Posterior vena cava (tissue), 2 donors: ENCODE results near the gene TRAPPC14. TPM values are rescaled to one million over a fixed set of nuclear protein-coding genes. Genes with fewer than 3 reads are reported as not detected.
"Not testable (repeated sequence)": the region's sequence is repeated elsewhere in the genome, so short reads cannot be mapped to it uniquely, and the experiment has no call there.

ENCODE experiments used
- DNase-seq: peaks from one replicate; pipeline ENCODE4 v3.0.0-alpha.2; 2020; ENCODE audit warnings: low spot score
- intact Hi-C, 2 donors: fragments of 100-400 bp; cut with DNase I; formaldehyde crosslinking; loops; one replicate each; pipeline versions ENCODE4 v1.14.1 to v1.14.2; 2022 to 2023
- total RNA-seq, 2 donors: library from RNA; stranded (reverse); fragmentation: NEBNext Ultra II Directional; extraction: Animal tissue kit (Norgen Biotek cat#: 25700); gene quantifications; one replicate each; pipeline ENCODE4 v1.2.1, GENCODE V29; 2021
- donor health status: DM: yes; HTN: yes; CAD: no.
- donor health status: DM: yes; HTN: yes; CAD: no.

TRAPPC14 gene
- total RNA-seq, 2 donors from 2014 or later = 11.2 to 13.3 TPM

DNA sequence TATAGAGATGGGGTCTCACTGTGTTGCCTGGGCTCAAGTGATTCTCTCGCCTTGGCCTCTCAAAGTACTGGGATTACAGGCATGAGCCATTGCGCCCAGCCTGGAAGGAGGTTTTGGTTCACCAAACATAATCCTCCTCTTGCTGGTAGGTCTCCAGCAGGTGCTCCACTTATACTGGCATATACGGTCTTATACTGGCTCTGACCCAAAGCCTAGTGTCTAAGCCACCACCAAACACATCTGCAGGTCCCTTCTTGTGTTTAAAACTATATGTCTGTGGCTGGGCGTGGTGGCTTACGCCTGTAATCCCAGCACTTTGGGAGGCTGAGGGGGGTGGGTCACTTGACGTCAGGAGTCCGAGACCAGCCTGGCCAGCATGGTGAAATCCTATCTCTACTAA is 26.4 kb downstream of the TRAPPC14 start:
- intact Hi-C loops = loop anchor here in 1 of 2 donors (5.0 kb wide), 1 partner anchor 90 kb away; no protein-coding TSS in a partner anchor
- no peak for DNase-seq

DNA sequence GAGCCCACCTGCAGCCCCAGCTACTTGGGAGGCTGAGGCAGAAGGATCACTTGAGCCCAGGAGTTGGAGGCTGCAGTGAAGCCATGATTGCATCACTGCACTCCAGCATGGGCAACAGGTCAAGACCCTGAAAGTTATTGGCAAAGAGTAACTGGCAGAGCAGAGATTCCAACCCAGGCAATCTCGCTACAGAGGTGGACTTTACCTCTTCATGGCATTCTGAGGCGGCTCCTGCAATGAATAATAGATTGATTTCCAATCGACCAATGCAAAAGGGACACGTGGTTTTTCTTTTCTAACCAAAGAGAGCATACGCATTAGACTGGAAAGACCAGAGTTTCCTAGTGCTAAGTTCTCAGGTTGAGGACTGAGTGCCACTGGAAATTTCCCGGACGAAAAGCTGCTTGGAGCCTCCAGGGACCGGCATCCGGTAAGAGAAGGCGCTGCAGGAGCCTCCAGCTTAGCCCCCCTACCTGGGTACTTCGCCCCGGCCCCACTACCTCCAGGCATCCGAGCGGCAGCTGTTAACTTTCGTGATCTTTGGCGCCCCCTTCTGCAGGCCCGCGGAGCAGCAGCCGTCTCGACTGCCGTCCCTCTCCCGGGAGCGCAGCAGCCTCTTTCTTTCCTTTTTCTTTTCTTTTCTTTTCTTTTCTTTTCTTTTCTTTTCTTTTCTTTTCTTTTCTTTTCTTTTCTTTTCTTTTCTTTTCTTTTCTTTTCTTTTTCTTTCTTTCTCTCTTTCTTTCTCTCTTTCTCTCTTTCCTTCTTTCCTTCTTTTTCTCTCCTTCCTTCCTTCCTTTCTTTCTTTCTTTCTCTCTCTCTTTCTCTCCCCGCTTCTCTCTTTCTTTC is 27.7 kb downstream of the TRAPPC14 start:
- DNase-seq = peak; percentile 95
- intact Hi-C loops = loop anchor here in 1 of 2 donors (5.0 kb wide), 1 partner anchor 91 kb away; no protein-coding TSS in a partner anchor

DNA sequence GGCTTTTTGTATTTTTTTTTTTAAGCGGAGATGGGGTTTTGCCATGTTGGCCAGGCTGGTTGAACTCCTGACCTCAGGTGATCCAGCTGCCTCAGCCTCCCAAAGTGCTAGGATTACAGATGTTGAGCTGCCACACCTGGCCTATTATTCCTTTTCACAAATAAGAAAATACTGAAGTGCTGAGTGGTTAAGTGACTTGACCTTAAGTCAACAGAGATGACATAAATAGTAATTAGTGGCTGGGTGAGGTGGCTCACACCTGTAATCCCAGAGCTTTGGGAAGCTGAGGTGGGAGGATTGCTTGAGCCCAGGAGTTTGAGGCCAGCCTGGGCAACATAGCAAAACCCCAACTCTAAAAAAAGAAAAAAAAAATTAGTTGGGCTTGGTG is 28.3 kb downstream of the TRAPPC14 start:
- intact Hi-C loops = loop anchor here in 1 of 2 donors (5.0 kb wide), 1 partner anchor 92 kb away; no protein-coding TSS in a partner anchor
- DNase-seq = not testable (repeated sequence)

DNA sequence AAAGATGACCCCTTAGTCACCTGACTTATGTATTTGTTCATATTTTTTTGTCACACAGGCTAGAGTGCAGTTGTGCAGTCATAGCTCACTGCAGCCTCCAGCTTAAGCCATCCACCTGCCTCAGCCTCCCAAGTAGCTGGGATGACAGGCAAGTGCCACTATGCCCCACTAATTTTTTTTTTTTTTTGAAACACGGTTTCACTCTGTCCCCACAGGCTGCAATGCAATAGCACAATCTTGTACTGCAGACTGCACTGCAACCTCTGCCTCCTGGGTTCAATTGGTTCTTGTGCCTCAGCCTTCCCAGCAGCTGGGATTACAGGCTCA is 29.9 kb downstream of the TRAPPC14 start:
- intact Hi-C loops = no loop called here
- no peak for DNase-seq

DNA sequence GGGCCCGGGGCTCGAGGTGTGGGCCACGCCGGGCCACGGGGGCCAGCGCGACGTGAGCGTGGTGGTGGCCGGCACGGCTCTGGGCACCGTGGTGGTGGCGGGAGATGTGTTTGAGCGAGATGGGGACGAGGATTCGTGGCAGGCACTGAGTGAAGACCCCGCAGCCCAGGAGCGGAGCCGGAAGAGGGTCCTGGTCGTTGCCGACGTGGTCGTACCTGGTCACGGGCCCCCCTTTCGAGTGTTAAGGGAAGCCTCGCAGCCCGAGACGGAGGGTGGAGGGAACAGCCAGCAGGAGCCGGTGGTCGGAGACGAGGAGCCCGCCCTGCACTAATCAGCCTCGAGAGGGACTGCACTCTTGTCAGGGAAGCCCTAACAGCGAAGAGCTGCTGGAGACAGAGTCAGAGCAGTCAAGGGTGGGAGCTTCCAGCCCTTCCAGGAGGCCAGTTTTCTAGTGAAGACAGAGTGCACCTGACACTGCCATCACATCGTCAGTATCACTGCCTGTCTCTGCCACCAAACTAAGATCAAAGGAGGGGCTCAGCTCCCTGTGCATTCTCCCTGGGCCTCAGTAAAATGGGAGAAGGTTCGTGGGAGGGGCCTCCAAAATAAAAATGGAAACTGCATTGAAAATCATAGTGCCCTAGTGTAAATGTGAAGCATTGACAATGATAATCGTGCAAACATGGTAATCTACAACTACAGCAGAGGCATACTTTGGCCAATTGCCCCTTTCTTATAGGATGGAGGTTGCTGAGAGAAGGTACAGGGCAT is 30.5 kb downstream of the TRAPPC14 start:
- intact Hi-C loops = no loop called here
- DNase-seq = peak; percentile 83

DNA sequence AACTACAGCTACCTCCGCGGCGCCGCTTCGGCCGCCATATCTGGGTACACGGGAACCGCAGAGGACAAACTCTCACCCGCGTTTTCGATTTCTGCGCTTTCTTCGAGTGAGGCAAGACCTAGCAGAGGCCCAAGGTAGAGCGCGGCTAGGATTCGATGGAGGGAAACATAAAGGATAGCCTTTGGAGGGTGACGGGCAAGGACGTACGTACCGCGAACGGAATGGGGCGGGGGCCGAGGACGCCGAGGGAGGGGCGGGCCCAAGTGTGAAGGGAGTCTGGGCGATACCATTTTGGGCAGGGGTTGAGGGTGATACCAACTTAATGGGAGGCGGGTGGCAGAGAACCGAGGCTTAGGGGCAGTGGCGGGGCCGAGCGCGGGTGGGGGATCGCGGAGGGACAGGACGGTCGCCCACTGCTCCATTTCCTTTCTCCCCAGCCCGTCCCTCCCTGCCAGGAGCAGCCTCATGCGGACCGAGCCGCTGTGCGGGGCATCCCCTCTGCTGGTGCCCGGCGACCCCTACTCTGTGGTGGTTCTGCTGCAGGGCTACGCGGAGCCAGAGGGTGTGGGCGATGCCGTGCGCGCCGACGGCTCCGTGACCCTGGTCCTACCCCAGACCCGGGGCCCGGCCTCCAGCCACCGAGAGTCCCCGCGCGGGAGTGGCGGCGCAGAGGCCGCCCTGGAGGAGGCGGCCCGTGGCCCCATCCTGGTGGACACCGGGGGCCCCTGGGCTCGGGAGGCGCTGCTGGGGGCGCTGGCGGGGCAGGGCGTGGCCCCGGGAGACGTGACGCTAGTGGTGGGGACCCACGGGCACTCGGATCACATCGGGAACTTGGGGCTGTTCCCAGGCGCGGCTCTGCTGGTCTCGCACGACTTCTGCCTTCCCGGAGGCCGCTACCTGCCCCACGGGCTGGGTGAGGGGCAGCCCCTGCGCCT is 31.3 kb downstream of the TRAPPC14 start, which contains the start of gene MBLAC1:
TSS of gene MBLAC1 (plus strand) at position 37 of the 935 bp plus-strand sequence. CDS start at position 466, 429 bp downstream.
- peak; percentile 95 for DNase-seq
- intact Hi-C loops = no loop called here

DNA sequence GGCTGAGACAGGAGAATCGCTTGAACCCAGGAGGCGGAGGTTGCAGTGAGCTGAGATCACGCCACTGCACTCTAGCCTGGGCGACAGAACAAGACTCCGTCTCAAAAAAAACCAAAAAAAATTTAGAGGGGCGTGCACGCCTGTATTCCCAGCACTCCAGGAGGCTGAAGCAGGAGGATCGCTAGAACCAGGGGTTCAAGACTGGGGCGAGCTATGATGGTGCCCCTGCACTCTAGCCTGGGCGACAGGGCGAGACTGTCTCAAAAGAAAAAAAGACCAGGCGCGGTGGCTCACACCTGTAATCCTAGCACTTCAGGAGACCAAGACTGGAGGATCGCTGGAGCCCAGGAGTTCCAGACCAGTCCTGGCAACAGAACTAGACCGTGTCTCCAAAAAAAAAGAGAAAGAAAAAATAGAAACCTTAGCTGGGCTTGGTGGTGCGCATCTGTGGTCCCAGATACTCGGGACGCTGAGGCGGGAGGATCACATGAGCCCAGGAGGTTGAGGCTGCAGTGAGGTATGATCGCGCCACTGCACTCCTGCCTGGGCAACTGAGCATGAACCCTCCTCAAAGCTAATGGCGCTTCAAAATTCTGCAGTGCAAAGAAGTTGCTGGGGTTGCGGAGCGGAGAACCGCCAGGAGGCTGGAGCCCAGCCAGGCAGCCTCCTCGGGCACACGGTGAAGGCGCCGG is 32.1 kb downstream of the TRAPPC14 start:
- intact Hi-C loops = no loop called here

DNA sequence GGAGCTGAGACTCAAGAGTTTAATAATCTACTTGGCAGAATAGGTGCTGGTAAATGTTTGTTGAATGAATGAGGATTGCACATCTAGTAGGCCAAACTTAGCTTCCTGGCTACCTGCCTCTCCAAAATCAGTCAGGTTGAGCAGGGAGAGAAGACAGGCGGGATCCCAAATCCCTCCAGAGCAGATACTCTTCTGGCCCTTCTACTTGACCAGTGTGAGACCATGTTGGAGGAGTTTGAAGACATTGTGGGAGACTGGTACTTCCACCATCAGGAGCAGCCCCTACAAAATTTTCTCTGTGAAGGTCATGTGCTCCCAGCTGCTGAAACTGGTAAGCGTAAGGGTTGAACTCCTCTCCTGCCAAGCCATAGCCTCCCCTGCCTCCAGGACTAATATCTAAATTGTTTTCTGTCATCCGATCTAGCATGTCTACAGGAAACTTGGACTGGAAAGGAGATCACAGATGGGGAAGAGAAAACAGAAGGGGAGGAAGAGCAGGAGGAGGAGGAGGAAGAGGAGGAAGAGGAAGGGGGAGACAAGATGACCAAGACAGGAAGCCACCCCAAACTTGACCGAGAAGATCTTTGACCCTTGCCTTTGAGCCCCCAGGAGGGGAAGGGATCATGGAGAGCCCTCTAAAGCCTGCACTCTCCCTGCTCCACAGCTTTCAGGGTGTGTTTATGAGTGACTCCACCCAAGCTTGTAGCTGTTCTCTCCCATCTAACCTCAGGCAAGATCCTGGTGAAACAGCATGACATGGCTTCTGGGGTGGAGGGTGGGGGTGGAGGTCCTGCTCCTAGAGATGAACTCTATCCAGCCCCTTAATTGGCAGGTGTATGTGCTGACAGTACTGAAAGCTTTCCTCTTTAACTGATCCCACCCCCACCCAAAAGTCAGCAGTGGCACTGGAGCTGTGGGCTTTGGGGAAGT is 34.0 kb downstream of the TRAPPC14 start:
- intact Hi-C loops = loop anchor here in 1 of 2 donors (5.0 kb wide), 1 partner anchor 1563 kb away; no protein-coding TSS in a partner anchor
- DNase-seq = no peak

More for the DNA sequence above, 32.1 kb downstream of the TRAPPC14 start:
- no peak for DNase-seq

DNA sequence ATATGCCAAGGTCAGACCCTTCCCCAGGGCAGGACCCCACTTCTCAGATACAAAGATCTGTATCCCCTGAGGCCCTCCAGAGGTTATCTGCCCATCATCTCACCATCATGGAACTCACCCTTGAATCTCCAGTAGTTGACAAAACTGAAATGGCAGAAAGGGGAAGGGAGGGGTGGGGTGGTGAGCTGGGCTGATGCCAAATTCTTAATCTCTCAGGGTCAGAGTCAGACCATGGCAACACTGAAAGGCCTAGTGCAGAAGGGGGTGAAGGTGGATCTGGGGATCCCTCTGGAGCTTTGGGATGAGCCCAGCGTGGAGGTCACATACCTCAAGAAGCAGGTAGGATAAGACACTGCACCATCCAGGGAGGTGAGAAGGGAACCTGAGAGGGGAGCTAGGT is 36.0 kb downstream of the TRAPPC14 start:
- intact Hi-C loops = loop anchor here in 1 of 2 donors (5.0 kb wide), 1 partner anchor 1565 kb away; no protein-coding TSS in a partner anchor
- no peak for DNase-seq

DNA sequence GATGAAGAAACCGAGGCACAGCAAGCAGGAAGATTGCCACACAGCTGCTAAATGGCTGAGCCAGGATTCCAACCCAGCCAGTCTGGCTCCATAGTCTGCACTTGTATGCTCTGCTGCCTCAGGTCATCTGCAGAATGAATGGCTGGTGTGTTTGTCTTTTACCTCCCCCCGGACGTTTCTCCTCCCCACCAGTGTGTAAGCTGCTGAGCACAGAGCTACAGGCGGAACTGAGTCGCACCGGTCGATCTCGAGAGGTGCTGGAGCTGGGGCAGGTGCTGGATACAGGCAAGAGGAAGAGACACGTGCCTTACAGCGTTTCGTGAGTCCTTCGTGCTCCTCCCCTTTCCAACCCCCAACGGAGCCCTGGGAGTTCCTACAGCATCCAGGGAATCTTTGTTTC is 36.5 kb downstream of the TRAPPC14 start:
- no peak for DNase-seq
- intact Hi-C loops = loop anchor here in 1 of 2 donors (5.0 kb wide), 1 partner anchor 1565 kb away; no protein-coding TSS in a partner anchor

DNA sequence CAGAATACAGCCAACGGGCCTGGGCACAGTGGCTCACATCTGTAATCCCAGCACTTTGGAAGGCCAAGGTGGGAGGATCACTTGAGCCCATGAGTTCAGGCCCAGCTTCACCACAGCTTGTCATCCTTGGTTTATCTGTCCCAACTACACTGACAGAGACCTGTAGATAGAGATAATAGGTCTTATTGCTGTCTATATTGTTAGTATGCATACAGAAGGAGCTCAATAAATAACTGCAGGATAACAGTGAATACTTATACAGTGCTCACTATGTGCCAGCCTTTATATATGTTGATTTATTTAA is 37.8 kb downstream of the TRAPPC14 start:
- no peak for DNase-seq
- intact Hi-C loops = loop anchor here in 1 of 2 donors (5.0 kb wide), 1 partner anchor 1567 kb away; no protein-coding TSS in a partner anchor

DNA sequence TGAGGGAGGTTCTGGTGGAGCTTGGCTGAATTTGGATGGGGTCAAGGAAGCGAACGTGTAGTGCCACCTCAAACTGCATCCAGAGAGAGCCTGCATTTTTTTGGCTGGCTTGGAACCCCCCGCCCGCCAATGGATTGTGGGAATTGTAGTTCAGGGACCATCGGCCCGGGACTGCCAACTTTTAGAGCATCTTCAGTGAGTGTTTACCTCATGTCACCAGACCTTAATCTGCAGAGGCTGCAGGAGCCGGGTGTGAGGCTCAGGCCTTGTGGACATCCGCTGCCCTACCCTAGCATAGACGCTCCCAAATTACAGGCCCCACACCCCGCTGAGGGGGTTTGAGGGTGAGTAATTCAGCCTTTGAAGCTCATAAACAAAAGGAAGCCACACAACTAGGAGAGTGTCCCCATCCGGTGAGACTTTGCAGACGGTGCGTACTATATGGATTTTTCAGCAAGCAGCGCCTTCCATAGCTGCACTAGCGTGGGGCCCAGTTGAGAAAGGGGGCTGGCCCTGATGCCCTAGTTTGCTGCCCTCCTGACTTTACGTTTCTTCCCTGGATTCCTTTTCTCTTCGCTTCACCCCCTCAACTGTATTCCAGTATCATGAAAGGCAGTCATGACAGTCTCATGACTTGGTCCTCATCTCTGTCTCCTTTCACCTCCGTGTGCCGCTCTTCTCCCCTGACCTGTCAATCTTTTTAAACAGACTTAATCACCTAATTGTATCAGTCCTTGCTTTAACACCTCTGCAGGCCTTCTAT is 38.4 kb downstream of the TRAPPC14 start:
- intact Hi-C loops = loop anchor here in 1 of 2 donors (5.0 kb wide), 1 partner anchor 1567 kb away; no protein-coding TSS in a partner anchor
- peak; percentile 87 for DNase-seq

DNA sequence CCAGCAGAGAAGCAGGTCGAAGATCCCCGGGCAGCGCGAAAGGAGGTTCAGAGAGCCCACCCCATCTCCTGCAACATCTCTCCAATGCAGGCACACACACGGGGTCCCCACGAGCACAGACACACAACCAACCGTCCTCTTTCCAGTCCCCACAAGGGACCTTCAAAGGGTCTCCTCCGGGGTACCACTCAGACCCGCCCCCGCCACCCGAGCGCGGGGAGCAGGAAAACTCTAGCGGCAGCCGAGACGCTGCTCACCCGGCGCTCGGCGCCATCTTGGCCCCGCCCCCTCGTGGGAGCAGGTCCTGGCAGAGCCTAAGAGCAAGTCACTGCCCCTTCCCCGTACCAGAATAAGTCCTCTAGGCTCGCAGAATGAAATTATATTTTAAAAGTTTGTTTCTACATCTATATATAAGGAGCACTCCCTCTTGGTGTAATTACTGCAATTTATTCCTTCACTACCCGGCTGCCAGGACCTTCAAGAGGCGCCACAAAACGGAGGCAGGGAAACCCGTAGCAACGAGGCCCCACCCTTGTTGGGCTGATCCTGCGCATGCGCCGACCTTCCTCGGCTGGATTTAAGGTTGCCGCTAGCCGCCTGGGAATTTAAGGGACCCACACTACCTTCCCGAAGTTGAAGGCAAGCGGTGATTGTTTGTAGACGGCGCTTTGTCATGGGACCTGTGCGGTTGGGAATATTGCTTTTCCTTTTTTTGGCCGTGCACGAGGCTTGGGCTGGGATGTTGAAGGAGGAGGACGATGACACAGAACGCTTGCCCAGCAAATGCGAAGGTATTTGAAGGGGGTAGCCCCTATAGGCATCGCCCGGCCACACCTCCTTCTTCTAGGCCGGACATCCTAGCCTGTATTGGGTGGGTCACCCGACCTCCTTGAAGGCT is 39.2 kb downstream of the TRAPPC14 start, which contains the start of the genes CNPY4 and TAF6:
TSS of gene CNPY4 (plus strand) at position 563 of the 898 bp plus-strand sequence. CDS start at position 674, 111 bp downstream.
TSS of gene TAF6 (minus strand) at position 287 of the 898 bp plus-strand sequence. CDS start 5,149 bp downstream, outside the sequence.
- intact Hi-C loops = no loop called here
- DNase-seq = peak; percentile 99

DNA sequence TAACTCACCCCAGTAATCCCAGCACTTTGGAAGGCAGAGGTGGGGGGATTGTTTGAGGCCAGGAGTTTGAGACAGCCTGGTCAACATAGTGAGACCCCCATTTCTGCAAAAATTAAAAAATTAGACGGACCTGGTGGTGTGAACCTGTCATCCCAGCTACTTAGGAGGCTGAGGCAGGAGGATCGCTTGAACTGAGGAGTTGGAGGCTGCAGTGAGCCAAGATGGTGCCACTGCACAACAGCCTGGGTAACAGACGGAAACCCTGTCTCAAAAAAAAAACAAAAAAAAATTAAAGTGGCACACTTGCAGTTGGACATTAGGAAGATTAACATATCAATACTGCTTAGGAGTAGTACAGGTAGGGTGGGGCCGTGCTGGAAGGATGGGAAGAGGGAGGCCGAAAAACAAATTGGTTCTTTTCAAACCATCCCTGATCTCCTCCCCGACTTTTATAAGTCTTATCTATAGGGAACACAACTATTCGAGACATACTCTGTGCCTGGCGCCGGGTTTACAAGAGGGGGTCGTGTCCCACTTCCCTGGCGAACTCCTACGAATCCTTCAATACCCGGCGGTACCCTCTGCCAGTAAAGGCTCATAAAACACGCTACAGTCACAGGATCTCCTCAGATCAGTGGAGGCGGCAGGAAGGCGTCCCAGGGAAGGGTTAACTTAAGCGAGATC is 40.0 kb downstream of the TRAPPC14 start:
- intact Hi-C loops = no loop called here
- no peak for DNase-seq

DNA sequence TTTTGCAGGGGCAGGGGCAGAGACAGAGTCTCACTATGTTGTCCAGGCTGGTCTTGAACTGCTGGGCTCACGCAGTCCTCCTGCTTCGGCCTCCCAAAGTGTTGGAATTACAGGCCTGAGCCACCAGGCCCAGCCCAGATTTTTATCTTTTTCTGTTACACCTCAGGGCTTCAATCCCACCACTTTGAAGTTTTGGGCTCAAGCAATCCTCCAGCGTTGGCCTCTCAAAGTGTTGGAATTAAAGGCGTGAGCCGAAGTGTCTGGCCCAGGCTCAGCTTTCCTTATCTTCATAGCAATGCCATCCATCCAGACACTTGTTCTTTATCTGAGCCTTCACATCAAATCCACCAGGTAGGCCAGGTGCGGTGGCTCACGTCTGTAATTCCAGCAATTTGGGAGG is 43.5 kb downstream of the TRAPPC14 start:
- DNase-seq = no peak
- intact Hi-C loops = no loop called here
